ENCODE measurements around the gene SUMO3.

- TF ChIP-seq CTCF (IDR thresholded peaks at IDR 0.05; ENCODE audit: insufficient read depth, low read length) (no peak), REST (IDR thresholded peaks at IDR 0.05; ENCODE audit: insufficient replicate concordance, low read depth) (no peak), POLR2AphosphoS5 (IDR thresholded peaks at IDR 0.05; ENCODE audit: low read depth) (no peak)
Measured at GRCh38 chr21:44835647-44835973, 17.7 kb upstream of the SUMO3 start.

All from HL-60 (cell line).